VCaP (cell line): Measurements from ENCODE around the gene SCP2.

Source experiments
- H3K27ac ChIP-seq: fragments of 450-650 bp; 2 replicates; pipeline ENCODE4 v1.5.1; 2017
- CTCF ChIP-seq: fragments of 450-650 bp; conservative IDR thresholded peaks from 2 replicates; pipeline ENCODE4 v1.5.1; 2017; ENCODE audit warnings: mild to moderate bottlenecking, moderate library complexity

SCP2 gene

GRCh38 chr1:53089478-53090226 is 162.6 kb downstream of the SCP2 start:
- no peak overlapping the region for H3K27ac ChIP-seq
- no peak for TF ChIP-seq CTCF

- H3K27ac ChIP-seq = peak overlapping the region; percentile 54; the same call in 1 of the 2 replicates
- no peak for TF ChIP-seq CTCF
Measured at GRCh38 chr1:53090227-53091147, 163.4 kb downstream of the SCP2 start.

GRCh38 chr1:53091841-53092645 is 165.0 kb downstream of the SCP2 start:
- no peak for TF ChIP-seq CTCF
- H3K27ac ChIP-seq = peak overlapping the region; percentile 54

- H3K27ac ChIP-seq = peak overlapping the region; percentile 54; the same call in 1 of the 2 replicates
- TF ChIP-seq CTCF = no peak
Measured at GRCh38 chr1:53092659-53093450, 165.8 kb downstream of the SCP2 start.

- no peak overlapping the region; the same call in 1 of the 2 replicates for H3K27ac ChIP-seq
- TF ChIP-seq CTCF = no peak
Measured at GRCh38 chr1:53093451-53093754, 166.3 kb downstream of the SCP2 start.

GRCh38 chr1:53093778-53094532 is 166.9 kb downstream of the SCP2 start:
- TF ChIP-seq CTCF = no peak

More at GRCh38 chr1:53093778-53094532, 166.9 kb downstream of the SCP2 start:
- no peak overlapping the region for H3K27ac ChIP-seq
